ENCODE data around the gene VWC2.

The VWC2 gene

DNA sequence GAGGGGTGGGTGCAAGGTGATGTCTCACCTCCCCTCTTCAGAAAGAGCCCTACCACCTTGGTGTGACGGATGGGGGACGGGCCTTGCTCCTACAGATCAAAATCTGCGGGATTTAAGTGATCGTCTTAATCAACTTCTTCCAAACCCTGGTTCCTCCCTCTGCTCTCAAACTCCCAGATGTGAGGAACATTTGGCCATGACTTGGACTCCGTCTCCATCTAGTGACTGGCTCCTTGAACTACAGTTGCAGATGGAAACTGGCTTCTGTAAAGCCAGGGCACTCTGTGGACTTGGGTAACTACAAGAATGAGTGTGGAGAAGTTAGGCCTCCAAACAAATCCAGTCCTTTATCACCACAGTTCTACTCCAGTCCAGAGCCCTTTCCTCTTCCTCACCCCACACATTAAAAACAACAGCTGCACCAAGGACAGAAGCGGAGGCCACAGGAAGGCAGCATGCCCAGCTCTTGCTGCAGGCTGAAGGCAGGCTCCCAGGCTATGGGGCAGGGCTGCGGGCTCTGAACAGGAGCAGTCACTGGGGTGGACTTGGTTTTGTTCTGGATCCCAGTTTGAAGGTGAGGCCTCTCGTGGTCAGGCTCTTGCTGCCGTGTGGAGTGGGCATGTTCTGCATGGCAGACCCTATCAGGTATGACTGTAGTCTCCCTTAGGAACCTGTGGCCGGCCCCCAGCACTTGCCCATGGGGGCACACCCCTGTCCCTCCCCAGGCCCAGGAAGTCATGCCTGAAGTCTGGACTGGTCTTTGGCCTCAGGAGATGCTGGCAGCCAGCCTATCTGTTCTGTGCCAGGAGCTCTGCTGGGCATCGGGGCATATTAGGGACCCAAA lies 79.4 kb downstream of the VWC2 start:
- DNase-seq (ENCODE audit: low spot score), result peak; percentile 80

DNA sequence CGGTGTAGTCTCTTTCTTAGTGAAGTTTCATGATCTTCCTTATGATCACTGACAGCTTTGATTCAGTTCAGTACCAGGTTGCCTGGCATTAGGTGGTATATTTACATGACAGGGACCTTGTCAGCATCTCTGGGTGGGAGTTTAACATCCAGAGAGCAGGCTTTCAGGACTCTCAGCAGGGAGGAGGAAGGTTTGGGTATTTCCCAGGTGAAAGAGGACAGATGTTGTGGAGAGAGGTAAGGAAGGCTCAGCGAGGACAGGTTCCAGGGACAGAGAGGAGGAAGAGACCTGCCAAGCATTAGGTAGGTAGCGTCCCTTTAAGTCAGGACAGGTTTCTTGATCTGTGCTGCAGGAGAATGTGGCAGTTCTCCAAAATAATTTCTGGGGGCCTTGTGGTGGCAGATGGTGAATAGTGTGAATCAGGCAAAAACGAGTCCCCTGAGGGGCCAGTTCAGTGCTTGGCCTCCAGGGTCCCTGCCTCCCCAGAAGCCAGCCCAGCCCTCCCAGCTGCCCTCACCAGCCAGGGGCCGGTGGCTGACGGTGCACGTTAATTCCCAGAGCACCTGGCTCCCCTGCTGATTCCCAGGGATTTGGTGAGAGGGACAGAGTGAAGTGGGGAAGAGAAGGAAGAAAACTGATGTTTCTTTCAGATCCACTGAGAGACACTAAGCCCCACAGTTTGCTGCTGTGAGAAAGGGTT lies 82.0 kb downstream of the VWC2 start:
- no peak for DNase-seq (ENCODE audit: low spot score)

DNA sequence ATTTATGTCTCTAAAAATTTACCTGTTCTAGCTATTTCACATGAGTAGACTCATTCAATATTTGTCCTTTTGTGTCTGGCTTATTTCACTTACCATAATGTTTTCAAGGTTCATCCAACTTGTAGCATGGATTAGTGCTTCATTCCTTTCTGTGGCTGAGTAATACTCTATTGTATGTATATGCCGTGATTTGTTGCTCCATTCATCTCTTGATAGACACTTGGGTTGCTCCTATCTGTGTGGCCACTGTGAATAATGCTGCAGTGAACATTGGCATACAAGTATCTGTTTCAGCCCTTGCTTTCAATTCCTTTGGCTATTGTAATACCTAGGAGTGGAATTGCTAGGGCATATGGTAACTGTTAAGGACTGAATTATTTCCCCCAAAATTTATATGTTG lies 86.9 kb downstream of the VWC2 start:
- no peak for DNase-seq (ENCODE audit: low spot score)

DNA sequence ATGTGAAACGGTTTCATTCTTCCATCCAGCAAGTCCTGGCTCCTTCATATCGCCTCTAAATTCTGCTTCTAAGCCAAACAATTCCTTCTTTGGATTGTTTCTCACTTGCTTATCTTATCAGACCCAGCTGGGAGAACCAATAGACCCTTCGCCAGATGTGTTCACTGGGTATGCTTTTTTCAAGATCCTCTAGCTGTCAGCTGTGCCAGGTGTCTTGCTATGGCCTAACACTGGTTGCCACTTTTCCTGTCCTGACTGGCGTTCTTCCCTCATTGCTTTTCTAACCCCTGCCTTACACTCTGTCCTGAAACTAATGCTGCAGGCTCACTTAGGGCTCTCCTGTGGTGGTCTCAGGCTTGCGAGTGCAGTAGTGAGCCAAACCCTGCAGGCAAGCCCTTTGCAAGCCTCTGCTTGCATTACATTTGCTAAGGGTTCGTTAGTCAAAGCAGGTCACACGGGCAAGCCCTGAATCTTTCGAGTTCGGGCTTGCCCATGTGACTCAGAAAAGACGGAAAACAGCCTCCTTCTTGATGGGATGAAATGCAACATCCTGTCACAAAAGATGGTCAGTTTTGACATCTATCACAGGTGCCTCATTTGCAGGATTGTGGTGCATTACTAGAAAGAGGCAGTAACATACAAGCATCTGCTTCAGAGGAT lies 92.8 kb downstream of the VWC2 start:
- DNase-seq (ENCODE audit: low spot score), result no peak

DNA sequence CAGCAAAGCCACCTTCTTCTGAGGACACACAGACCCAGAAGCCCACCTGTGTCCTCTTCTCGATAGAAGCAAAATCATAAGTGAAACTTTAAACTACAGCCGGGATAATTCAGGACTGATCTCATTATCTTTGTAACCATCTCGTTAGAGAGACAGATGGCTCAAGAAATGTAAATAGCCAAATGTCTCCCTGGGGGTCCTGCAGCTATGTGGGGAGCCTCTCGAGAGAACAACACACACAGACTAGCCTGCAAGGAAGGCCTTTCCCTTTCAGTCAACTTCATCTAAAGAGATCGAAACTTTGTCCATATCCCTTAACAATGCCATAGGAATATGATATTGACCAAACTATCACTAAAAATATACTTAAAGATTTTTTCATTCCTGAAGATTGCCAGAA lies 93.5 kb downstream of the VWC2 start:
- DNase-seq (ENCODE audit: low spot score), result no peak

DNA sequence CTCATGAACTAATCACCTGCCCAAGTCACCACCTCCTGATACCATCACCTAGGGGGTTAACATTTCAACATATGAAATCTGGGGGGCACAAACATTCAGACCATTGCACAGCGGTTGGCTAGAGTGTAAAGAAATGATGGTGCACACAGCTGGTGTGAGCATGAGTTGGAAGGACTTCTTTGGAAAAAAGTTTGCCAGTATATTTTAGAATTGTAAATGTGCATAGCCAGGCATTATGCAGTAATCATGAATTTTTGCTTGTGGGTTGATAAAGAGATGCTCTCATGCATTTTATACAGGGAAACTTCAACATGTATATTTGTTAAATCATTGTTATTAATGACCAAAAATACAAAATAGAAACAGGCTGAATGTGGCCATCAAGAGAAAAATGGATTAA lies 100.0 kb downstream of the VWC2 start:
- no peak for DNase-seq (ENCODE audit: low spot score)

DNA sequence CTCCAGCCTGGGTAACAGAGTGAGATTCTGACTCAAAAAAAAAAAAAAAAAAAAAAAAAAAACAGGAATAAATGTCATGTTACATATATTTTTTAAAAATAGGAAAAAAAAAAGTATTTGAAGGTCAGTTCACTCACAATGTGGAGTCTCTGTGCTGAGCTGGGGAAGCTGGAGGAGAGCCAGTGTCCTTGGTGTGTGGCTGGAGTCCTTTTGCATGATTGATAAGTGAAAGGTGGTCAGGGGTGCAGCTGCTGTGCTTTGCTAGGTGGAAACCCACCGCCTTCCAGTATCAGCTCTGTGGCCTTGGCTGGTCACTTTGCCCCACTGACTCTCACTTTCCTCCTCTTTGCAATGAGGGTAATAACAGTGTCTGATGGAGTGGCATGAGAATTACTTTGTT lies 101.9 kb downstream of the VWC2 start:
- DNase-seq (ENCODE audit: low spot score), result no peak

DNA sequence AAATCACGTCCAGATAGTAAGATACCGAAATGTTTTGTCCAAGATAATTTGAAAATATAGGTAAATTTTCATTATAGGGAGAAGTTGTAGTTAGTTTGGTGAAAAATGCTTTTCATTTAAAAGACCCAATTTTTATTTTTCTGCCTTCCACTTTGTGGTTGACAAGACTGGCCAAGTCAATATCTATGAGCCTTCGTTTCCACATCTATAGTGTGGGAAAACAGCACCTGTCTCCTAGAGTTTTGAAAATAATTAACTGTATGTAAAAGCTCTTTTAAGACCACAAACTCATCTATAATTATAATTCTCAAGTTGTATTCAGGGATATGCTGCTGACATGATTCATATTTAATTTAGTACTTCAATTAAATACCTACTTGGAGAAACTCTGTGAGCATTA lies 102.8 kb downstream of the VWC2 start:
- DNase-seq (ENCODE audit: low spot score), result no peak

DNA sequence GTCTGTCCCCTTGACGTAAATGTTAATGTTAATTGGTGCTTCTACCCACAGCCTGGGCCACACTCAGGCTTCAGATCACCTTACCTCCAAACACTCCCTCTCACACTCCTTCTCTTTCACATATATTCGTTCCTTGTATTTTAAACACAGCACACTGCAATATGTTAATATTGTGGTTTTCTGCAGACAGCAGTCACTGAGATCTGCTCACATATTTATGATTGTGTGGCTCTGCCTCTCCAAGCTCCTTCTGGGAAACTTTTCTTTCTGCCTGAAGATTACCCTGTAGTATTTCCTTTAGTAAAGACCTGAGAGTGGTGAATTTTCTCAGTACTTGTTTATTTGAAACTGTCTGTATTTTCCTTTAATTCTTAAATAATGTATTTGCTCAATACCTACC lies 104.7 kb downstream of the VWC2 start:
- DNase-seq (ENCODE audit: low spot score), result no peak

DNA sequence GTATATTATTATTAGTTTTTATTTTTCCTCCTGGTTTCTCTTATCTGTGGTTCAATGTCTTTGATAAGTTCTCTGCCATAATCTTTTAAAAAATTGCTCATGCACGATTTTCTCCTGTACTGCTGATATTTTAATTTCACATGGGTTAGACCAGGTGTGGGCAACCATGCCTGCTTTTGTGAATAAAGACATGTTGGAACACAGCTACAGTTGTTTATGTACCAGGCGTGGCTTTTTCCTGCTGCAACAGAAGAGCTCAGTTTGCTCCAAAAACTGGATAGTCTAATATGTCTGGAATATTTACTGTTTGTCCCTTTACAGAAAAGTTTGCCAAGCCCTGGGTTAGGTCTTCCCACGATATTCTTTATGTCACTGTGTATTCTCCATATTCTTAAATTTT lies 105.2 kb downstream of the VWC2 start:
- DNase-seq (ENCODE audit: low spot score), result no peak

DNA sequence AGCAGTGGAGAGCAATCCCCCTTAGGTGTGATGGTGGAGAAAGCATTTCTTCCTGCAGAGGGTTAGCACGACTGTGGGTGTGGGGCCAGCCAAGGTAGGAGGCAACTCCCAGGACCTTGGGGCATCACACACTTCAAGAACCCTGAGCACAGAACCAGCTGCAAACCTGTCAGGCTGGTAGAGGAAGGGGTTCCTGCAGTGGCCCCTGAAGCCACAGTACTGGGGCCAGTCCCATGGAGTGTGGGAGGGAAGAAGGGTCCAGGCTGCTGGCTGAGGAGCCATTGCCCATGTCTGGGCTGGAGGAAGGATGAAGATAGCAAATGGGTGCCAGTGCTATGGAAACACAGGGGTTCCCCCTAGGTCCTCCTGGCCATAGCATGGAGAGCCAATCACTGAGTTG lies 110.5 kb downstream of the VWC2 start:
- no peak for DNase-seq (ENCODE audit: low spot score)

DNA sequence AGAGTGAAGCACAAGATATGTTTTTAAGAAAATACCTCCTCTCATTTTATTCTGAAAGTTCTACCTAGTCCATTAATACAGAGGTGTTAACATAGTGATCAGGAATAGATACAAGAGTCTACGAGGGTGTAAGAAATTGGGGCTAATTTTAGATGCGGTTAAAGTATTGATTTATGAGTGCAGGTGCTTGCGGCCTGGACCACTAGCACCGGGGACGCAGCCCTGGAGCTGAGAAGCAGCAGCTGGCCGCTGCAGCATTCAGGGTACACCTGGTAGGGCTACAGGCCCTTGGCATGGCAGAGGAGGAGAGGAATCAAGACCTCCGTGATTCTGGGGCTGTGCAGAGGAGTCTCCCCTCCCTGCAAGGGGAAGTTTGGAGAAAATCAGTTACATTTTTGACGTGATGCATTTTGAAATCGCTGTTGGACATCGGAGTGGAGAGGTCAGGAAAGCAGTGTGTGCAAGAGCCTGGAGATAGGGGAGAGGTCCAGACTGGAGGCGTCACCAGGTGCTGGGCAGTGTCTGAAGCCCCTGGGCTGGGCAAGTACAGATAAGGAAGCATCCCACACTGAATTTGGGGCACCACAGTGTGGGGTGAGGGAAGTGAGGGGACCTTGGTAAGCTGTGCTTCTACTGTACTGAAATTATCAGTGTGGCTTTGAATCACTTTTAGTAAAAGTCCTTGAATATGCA lies 112.3 kb downstream of the VWC2 start:
- DNase-seq (ENCODE audit: low spot score), result no peak

DNA sequence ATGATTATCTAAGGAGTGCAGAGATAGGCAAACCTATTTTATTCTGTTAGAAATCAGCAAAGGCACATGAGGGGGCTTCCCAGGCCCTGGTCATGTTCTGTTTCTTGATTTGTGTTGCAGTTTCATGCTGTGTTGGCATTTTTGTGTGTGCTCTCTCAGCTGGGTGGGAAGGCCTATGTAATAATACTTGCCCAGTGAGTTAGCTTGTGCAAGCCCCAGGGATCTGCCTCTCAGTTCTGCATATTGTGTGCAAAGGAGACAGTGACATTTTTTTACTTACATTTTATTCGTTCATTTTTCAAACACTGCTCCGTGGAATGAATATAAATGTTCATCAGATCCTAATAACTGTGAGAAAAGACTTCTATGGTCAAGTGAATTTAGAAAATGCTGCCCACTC lies 119.0 kb downstream of the VWC2 start:
- no peak for DNase-seq (ENCODE audit: low spot score)

DNA sequence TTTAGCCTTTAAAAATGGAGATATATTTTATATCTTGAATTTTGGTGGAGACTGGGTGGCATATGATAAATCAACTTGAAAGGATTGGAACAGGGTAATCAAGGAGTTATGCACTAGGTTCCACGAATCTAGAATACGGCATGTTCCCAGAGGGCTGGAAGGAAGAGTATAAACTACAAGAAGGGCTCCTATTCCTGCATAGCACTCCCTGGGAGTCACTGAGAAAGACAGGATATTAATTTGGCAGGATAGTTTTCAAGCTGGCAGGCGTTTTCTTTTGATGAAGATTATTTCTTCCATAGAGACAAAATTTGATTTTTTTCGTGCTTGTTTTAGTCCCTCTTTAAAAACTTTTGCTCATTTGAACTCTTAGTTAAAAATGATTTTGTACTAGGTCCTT lies 119.7 kb downstream of the VWC2 start:
- no peak for DNase-seq (ENCODE audit: low spot score)

DNA sequence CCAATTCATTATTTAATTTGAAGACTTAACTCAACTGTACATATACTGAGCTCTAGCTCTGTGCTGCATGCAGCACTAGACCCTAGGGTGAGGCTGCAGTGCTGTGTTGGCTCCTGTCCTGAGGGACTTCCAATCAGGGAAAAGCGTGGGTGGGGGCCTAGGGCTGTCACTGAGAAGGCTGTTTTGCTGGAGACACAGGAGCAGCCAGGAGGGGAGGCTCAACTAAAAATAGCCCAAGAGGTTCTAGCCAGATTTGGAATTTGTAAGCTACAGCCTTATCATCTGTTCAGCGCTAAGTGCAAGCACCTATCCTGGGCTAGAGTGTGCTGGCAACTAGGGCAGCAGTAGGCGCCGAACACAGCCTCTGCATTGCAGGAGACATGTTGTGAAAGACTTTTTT lies 121.1 kb downstream of the VWC2 start:
- no peak for DNase-seq (ENCODE audit: low spot score)

DNA sequence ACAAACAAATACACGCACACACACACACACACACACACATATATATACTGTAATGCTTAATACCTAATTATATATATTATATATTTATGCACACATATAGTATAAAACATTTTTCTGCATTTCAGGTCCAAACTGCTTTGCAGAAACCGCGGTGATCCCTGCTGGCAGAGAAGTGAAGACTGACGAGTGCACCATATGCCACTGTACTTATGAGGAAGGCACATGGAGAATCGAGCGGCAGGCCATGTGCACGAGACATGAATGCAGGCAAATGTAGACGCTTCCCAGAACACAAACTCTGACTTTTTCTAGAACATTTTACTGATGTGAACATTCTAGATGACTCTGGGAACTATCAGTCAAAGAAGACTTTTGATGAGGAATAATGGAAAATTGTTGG lies 138.5 kb downstream of the VWC2 start:
- DNase-seq (ENCODE audit: low spot score), result peak; percentile 20

DNA sequence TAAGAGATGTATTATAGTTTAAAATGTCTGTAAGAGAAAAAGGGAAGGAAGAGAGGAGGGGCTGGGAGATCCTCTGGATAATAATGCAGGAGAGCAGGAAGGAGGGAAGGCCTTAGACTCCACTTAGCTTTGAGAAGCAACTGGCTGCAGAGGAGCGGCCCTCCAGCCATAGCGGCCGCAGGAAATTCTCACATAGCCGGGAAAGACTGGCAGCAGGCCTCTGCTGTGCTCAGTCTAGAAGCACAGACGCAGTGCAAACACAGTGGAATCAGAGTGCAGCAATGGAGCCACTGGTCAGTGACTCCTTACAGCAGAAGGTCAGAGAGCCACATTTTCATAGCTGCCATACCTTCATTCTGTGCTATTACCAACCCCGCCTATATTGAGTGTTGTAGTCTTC lies 153.3 kb downstream of the VWC2 start:
- DNase-seq (ENCODE audit: low spot score), result no peak

DNA sequence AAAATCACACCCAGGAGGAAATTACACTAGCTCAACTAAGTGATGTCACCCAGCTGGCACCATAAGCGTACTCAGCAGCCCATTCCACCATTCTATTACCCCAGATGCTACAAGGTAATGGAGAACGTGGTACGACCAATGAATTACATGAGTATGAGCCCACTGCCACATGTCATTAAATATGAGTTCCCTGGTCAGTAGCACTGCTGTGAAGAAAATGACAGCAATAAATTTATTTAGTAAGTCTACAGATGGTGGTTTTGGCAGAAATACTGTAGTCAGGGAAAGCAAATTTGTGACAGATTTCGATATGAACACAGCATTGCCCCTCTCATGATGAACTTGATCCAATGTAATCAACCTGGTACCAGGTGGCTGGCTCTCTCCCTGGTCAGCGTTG lies 154.2 kb downstream of the VWC2 start:
- peak; percentile 19 for DNase-seq (ENCODE audit: low spot score)

DNA sequence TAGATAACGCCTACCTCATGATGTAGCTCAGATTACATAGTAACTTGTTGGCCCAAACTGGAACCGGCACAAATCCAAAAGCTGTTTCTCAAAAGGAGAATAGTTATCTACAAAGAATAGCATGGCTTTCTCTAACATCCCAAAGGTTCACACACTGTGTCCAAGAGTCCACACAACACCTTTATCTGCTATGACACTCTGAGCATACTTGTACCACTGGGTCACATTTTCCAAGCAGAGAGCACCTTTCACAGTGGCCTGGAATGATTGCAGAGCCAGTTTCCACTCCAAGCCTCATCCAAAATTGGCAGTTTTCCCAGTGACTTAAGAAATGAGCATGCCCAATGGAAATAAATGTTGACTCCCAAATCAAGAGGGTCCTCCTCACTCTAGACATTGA lies 155.3 kb downstream of the VWC2 start:
- no peak for DNase-seq (ENCODE audit: low spot score)

DNA sequence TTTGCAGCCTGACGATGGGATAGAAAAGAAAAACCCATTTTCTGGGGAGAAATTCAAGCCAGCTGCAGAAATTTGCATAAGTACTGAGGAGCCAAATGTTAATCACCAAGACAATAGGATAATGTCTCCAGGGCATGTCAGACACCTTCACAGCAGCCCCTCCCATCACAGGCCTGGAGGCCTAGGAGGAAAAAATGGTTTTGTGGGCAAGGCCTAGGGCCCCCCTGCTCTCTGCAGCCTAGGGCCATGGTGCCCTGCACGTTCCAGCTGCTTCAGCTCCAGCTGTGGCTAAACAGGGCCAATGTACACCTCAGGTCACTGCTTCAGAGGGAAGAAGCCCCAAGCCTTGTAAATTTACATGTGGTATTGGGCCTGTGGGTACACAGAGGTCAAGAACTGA lies 158.2 kb downstream of the VWC2 start:
- no peak for DNase-seq (ENCODE audit: low spot score)

DNA sequence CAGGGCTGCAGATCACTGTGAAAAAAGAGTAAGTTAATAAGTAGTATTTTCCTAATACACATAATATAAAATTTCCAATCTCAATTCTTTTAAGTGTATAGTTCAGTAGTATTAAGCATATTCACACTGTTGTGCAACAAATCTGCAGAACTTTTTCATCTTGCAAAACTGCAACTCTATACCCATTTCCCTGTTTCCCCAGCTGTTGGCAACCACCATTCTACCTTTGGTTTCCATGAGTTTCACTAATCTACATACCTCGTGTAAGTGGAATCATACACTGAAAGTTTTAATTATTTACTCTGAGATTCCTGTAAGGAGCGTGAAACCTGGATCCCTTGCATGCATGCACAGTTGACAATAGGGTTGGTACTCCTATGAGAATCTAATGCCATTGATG lies 164.2 kb downstream of the VWC2 start:
- no peak for DNase-seq (ENCODE audit: low spot score)

Data from Ammon's horn (tissue), 1 donor.